NCI-H345 treated with DMSO at 0.1 percent for 48 hours (cell line): Measurements from ENCODE around the gene CEP76.

ENCODE experiments used
- DNase-seq: peaks from one replicate; lab custom pipeline; 2025; ENCODE audit not compliant: unreplicated experiment; lab: John Stamatoyannopoulos, UW

Gene CEP76

GRCh38 chr18:12703664-12704063 lies 1.1 kb upstream of the CEP76 start:
- no peak for DNase-seq

GRCh38 chr18:12703096-12703567 lies 609 bp upstream of the CEP76 start:
- no peak for DNase-seq

- no peak for DNase-seq
Measured at GRCh38 chr18:12701161-12701560, 1.4 kb downstream of the CEP76 start.

- no peak for DNase-seq
Measured at GRCh38 chr18:12699747-12700146, 2.8 kb downstream of the CEP76 start.

- no peak for DNase-seq
Measured at GRCh38 chr18:12694032-12694431, 8.5 kb downstream of the CEP76 start.

GRCh38 chr18:12692206-12692605 lies 10.3 kb downstream of the CEP76 start:
- DNase-seq, result no peak

- no peak for DNase-seq
Measured at GRCh38 chr18:12689256-12689850, 13.2 kb downstream of the CEP76 start.

- DNase-seq, result no peak
Measured at GRCh38 chr18:12686100-12686499, 16.4 kb downstream of the CEP76 start.

- no peak for DNase-seq
Measured at GRCh38 chr18:12679183-12679786, 23.2 kb downstream of the CEP76 start.

GRCh38 chr18:12668041-12668440 lies 34.5 kb downstream of the CEP76 start:
- no peak for DNase-seq

GRCh38 chr18:12659904-12660605 lies 42.5 kb downstream of the CEP76 start:
- DNase-seq, result peak; percentile 64

- peak; percentile 30 for DNase-seq
Measured at GRCh38 chr18:12658426-12659138, 43.9 kb downstream of the CEP76 start.

- peak; percentile 28 for DNase-seq
Measured at GRCh38 chr18:12657684-12658425, 44.7 kb downstream of the CEP76 start, which contains the start of gene SPIRE1. Gene SPIRE1, minus strand, starts transcription at chr18:12658107. Its CDS starts 241 bp downstream, at chr18:12657866.

GRCh38 chr18:12656938-12657683 lies 45.4 kb downstream of the CEP76 start:
- DNase-seq, result no peak

GRCh38 chr18:12656605-12656937 lies 46.0 kb downstream of the CEP76 start:
- DNase-seq, result no peak

- DNase-seq, result no peak
Measured at GRCh38 chr18:12654971-12655370, 47.6 kb downstream of the CEP76 start.

- no peak for DNase-seq
Measured at GRCh38 chr18:12652861-12653401, 49.6 kb downstream of the CEP76 start.

- DNase-seq, result no peak
Measured at GRCh38 chr18:12651651-12652050, 50.9 kb downstream of the CEP76 start.

GRCh38 chr18:12647773-12648172 lies 54.8 kb downstream of the CEP76 start:
- no peak for DNase-seq

GRCh38 chr18:12645751-12646203 lies 56.7 kb downstream of the CEP76 start:
- DNase-seq, result peak; percentile 68
